Measurements from ENCODE around the gene SALL4.

Gene SALL4

GRCh38 chr20:51749674-51750036, 52.7 kb downstream of the SALL4 start:
- TF ChIP-seq SIN3A (IDR thresholded peaks at IDR 0.05; ENCODE audit: borderline replicate concordance, insufficient read depth, low read length) (no peak), FOXP2 (optimal IDR thresholded peaks at IDR 0.05; ENCODE audit: borderline replicate concordance, extremely low read depth, extremely low read length, insufficient read depth) (no peak), TAF1 (IDR thresholded peaks at IDR 0.05; ENCODE audit: borderline replicate concordance, insufficient read depth, low read length) (no peak), REST (IDR thresholded peaks at IDR 0.05; ENCODE audit: insufficient read depth in 1 of 2, low read depth in 2 of 2, low read length in 2 of 2) (no peak), POLR2AphosphoS5 (IDR thresholded peaks at IDR 0.05; ENCODE audit: low read depth, low read length) (no peak)

GRCh38 chr20:51747182-51747911, 55.0 kb downstream of the SALL4 start:
- no peak for TF ChIP-seq SIN3A (IDR thresholded peaks at IDR 0.05; ENCODE audit: borderline replicate concordance, insufficient read depth, low read length)
- no peak for TF ChIP-seq REST (IDR thresholded peaks at IDR 0.05; ENCODE audit: insufficient read depth in 1 of 2, low read depth in 2 of 2, low read length in 2 of 2)
- TF ChIP-seq POLR2AphosphoS5 (IDR thresholded peaks at IDR 0.05; ENCODE audit: low read depth, low read length): no peak
- no peak for TF ChIP-seq FOXP2 (optimal IDR thresholded peaks at IDR 0.05; ENCODE audit: borderline replicate concordance, extremely low read depth, extremely low read length, insufficient read depth)
- no peak for TF ChIP-seq TAF1 (IDR thresholded peaks at IDR 0.05; ENCODE audit: borderline replicate concordance, insufficient read depth, low read length)

- TF ChIP-seq SIN3A (IDR thresholded peaks at IDR 0.05; ENCODE audit: borderline replicate concordance, insufficient read depth, low read length) (no peak), POLR2AphosphoS5 (IDR thresholded peaks at IDR 0.05; ENCODE audit: low read depth, low read length) (no peak), TAF1 (IDR thresholded peaks at IDR 0.05; ENCODE audit: borderline replicate concordance, insufficient read depth, low read length) (no peak), REST (IDR thresholded peaks at IDR 0.05; ENCODE audit: insufficient read depth in 1 of 2, low read depth in 2 of 2, low read length in 2 of 2) (no peak), FOXP2 (optimal IDR thresholded peaks at IDR 0.05; ENCODE audit: borderline replicate concordance, extremely low read depth, extremely low read length, insufficient read depth) (no peak)
Observed at GRCh38 chr20:51745804-51746203, 56.5 kb downstream of the SALL4 start.

- TF ChIP-seq SIN3A (IDR thresholded peaks at IDR 0.05; ENCODE audit: borderline replicate concordance, insufficient read depth, low read length): no peak
- TF ChIP-seq REST (IDR thresholded peaks at IDR 0.05; ENCODE audit: insufficient read depth in 1 of 2, low read depth in 2 of 2, low read length in 2 of 2): no peak
- TF ChIP-seq POLR2AphosphoS5 (IDR thresholded peaks at IDR 0.05; ENCODE audit: low read depth, low read length): no peak
- no peak for TF ChIP-seq FOXP2 (optimal IDR thresholded peaks at IDR 0.05; ENCODE audit: borderline replicate concordance, extremely low read depth, extremely low read length, insufficient read depth)
- no peak for TF ChIP-seq TAF1 (IDR thresholded peaks at IDR 0.05; ENCODE audit: borderline replicate concordance, insufficient read depth, low read length)
Observed at GRCh38 chr20:51740838-51741237, 61.5 kb downstream of the SALL4 start.
